ENCODE data around the gene SGIP1. TPM values are rescaled to one million over a fixed set of nuclear protein-coding genes. Genes with fewer than 3 reads are reported as not detected.

SGIP1 gene
- total and polyA plus RNA-seq, 2 donors (not counting 3 experiments of a cell fraction or from before 2014, with no cell fraction given) = 30.9 to 68.9 TPM

DNA sequence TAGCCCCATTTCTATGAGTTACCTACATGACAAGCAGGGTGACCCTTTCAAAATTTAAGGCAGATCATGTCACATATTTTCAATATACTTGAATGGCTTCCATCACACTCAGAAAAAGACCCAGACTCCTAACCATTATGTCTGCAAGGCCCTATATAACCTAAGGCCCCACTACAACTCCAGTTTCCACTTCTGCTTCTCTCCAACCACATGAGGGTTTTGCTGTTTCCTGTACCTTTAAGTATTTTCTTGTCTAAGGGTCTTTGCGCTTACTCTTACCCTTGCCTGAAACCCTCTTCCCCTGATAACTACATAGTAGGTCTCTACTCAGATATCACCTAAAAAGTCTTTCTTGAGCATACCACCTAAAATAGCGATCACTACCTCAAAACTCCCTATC is 46.1 kb downstream of the SGIP1 start:
- Histone ChIP-seq H4K20me1 (replicated peaks; ENCODE audit: control insufficient read depth, extremely low read depth, insufficient read depth, low read length) (no peaks in the 10 kb centered on the region), H2AFZ (ENCODE audit: low read depth, low read length) (no peak overlapping the region), H3K27ac (ENCODE audit: insufficient read depth, low read depth, low read length) (no peak overlapping the region), H3K4me3 (replicated peaks in 1 of 3; ENCODE audit: insufficient read depth in 1 of 3, low read depth in 1 of 3, low read length in 3 of 3) (no peak overlapping the region), H3K36me3 (ENCODE audit: control insufficient read depth in 2 of 2, extremely low read depth in 1 of 2, insufficient read depth in 2 of 2, low read length in 2 of 2) (no peaks in the 10 kb centered on the region), H3K4me1 (ENCODE audit: control insufficient read depth, extremely low read depth, insufficient read depth, low read length) (peaks cover 4% of the 10 kb centered on the region), H3K27me3 (ENCODE audit: control insufficient read depth in 2 of 2, insufficient read depth in 2 of 2, low read length in 2 of 2) (no peaks in the 10 kb centered on the region), H3K4me2 (ENCODE audit: insufficient read depth, low read length) (no peak overlapping the region), H3K9me3 (replicated peaks; ENCODE audit: control insufficient read depth, insufficient read depth, low read length) (no peaks in the 10 kb centered on the region), H3K9me1 (replicated peaks; ENCODE audit: control insufficient read depth, extremely low read depth, insufficient read depth, low read length) (no peaks in the 10 kb centered on the region), H3K79me2 (ENCODE audit: control insufficient read depth, insufficient read depth, low read length) (no peaks in the 10 kb centered on the region), H3K9ac (replicated peaks; ENCODE audit: extremely low read depth, insufficient read depth, low read length) (no peak overlapping the region)
- ChIA-PET POLR2A (no interaction called here), CTCF (no interaction called here)
- TF ChIP-seq GATA2 (IDR thresholded peaks at IDR 0.05; ENCODE audit: insufficient read depth, insufficient read length, low read depth, low read length) = no peak
- TF ChIP-seq POLR2AphosphoS5 (IDR thresholded peaks at IDR 0.05; ENCODE audit: insufficient read depth, low read depth, low read length) = no peak
- TF ChIP-seq, protein P1, sequence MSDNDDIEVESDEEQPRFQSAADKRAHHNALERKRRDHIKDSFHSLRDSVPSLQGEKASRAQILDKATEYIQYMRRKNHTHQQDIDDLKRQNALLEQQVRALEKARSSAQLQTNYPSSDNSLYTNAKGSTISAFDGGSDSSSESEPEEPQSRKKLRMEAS (IDR thresholded peaks at IDR 0.05; ENCODE audit: insufficient read depth, insufficient read length) = no peak
- no peak for TF ChIP-seq POLR2A (IDR thresholded peaks at IDR 0.05; ENCODE audit: low read depth, low read length)
- no peak for TF ChIP-seq MYC (IDR thresholded peaks at IDR 0.05; ENCODE audit: low read depth, low read length)
- no peak for TF ChIP-seq JUN (IDR thresholded peaks at IDR 0.05; ENCODE audit: borderline replicate concordance, insufficient read depth, insufficient read length, low read depth)
- TF ChIP-seq, protein P2, sequence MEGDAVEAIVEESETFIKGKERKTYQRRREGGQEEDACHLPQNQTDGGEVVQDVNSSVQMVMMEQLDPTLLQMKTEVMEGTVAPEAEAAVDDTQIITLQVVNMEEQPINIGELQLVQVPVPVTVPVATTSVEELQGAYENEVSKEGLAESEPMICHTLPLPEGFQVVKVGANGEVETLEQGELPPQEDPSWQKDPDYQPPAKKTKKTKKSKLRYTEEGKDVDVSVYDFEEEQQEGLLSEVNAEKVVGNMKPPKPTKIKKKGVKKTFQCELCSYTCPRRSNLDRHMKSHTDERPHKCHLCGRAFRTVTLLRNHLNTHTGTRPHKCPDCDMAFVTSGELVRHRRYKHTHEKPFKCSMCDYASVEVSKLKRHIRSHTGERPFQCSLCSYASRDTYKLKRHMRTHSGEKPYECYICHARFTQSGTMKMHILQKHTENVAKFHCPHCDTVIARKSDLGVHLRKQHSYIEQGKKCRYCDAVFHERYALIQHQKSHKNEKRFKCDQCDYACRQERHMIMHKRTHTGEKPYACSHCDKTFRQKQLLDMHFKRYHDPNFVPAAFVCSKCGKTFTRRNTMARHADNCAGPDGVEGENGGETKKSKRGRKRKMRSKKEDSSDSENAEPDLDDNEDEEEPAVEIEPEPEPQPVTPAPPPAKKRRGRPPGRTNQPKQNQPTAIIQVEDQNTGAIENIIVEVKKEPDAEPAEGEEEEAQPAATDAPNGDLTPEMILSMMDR (IDR thresholded peaks at IDR 0.05; ENCODE audit: extremely low read depth in 1 of 2, insufficient read depth in 1 of 2, low read depth in 1 of 2, low read length in 2 of 2) = no peak
- no peak for TF ChIP-seq EZH2 (IDR thresholded peaks at IDR 0.05; ENCODE audit: borderline replicate concordance, low read depth, low read length, severe bottlenecking)
- no peak for TF ChIP-seq FOS (IDR thresholded peaks at IDR 0.05; ENCODE audit: borderline replicate concordance, insufficient read depth, low read length)
- dilution Hi-C loops (cut with MboI; ENCODE audit: extremely low pct_ligation_motif_present, low sequenced_read_pairs) (no loop called here), intact Hi-C loops (cut with micrococcal nuclease) (no loop called here)
- no TSS peak for BruUV-seq (replicated peaks)
- FAIRE-seq (no peak), DNase-seq (ENCODE audit: low read depth, low spot score) (no peak)
